ENCODE measurements around the gene FIG4.

DNA sequence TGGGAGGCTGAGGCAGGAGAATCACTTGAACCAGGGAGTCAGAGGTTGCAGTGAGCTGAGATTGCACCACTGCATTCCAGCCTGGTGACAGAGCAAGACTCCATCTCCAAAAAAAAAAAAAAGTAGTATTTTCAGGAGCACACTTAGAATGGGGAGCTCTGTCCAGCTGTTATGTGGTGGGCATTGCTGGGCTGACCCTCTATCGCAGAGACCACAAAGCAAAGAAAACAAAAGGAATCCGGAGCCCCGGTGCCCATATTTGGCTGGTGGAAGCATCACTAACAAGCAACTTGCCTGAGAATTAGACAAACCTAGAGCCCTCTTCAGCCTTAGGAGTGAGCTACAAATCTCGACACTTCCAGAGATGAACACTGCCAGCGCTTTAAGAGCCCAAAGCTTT lies 149.7 kb downstream of the FIG4 start:
- TF ChIP-seq, protein P1, sequence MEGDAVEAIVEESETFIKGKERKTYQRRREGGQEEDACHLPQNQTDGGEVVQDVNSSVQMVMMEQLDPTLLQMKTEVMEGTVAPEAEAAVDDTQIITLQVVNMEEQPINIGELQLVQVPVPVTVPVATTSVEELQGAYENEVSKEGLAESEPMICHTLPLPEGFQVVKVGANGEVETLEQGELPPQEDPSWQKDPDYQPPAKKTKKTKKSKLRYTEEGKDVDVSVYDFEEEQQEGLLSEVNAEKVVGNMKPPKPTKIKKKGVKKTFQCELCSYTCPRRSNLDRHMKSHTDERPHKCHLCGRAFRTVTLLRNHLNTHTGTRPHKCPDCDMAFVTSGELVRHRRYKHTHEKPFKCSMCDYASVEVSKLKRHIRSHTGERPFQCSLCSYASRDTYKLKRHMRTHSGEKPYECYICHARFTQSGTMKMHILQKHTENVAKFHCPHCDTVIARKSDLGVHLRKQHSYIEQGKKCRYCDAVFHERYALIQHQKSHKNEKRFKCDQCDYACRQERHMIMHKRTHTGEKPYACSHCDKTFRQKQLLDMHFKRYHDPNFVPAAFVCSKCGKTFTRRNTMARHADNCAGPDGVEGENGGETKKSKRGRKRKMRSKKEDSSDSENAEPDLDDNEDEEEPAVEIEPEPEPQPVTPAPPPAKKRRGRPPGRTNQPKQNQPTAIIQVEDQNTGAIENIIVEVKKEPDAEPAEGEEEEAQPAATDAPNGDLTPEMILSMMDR (conservative IDR thresholded peaks at IDR 0.05; ENCODE audit: low read depth, low read length) = no peak
- TF ChIP-seq RCOR1 (IDR thresholded peaks at IDR 0.05; ENCODE audit: insufficient replicate concordance, low read length) (no peak), SMC3 (IDR thresholded peaks at IDR 0.05; ENCODE audit: low read depth, low read length) (no peak), BHLHE40 (IDR thresholded peaks at IDR 0.05; ENCODE audit: low read depth, low read length) (no peak), MAFK (IDR thresholded peaks at IDR 0.05; ENCODE audit: low read depth, low read length) (no peak), POLR2A (IDR thresholded peaks at IDR 0.05; ENCODE audit: low read depth, low read length) (no peak), RFX5 (IDR thresholded peaks at IDR 0.05; ENCODE audit: low read depth, low read length) (no peak), MAZ (IDR thresholded peaks at IDR 0.05; ENCODE audit: borderline replicate concordance, low read depth, low read length) (no peak), FOS (IDR thresholded peaks at IDR 0.05; ENCODE audit: low read depth, low read length) (no peak), RAD21 (IDR thresholded peaks at IDR 0.05; ENCODE audit: low read length) (no peak), CEBPB (IDR thresholded peaks at IDR 0.05; ENCODE audit: low read depth, low read length) (no peak), MXI1 (IDR thresholded peaks at IDR 0.05; ENCODE audit: borderline replicate concordance, low read depth, low read length) (no peak)
- TF ChIP-seq, protein P2, sequence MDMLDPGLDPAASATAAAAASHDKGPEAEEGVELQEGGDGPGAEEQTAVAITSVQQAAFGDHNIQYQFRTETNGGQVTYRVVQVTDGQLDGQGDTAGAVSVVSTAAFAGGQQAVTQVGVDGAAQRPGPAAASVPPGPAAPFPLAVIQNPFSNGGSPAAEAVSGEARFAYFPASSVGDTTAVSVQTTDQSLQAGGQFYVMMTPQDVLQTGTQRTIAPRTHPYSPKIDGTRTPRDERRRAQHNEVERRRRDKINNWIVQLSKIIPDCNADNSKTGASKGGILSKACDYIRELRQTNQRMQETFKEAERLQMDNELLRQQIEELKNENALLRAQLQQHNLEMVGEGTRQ (IDR thresholded peaks at IDR 0.05; ENCODE audit: low read depth, low read length) = no peak
